B cell (primary cell): ENCODE measurements around the gene JSRP1.

Experiments
- CTCF ChIP-seq: fragments of 200-600 bp; IDR thresholded peaks from one replicate; pipeline ENCODE4 v1.8.0; 2022; ENCODE audit warnings: antibody characterized with exemption, mild to moderate bottlenecking
- EZH2 ChIP-seq: IDR thresholded peaks from 2 replicates; pipeline ENCODE4 v1.6.1; 2012; ENCODE audit warnings: borderline replicate concordance, low read depth, mild to moderate bottlenecking, moderate library complexity, low read length; ENCODE audit not compliant: insufficient read depth, poor library complexity, severe bottlenecking

- no peak for TF ChIP-seq CTCF
- no peak for TF ChIP-seq EZH2
Observed at GRCh38 chr19:2225415-2226050, 30.7 kb downstream of the JSRP1 start.
